Erythroblast (primary cell): Measurements from ENCODE around the gene ORM2.

Experiments
- GATA1 ChIP-seq: IDR thresholded peaks from 2 replicates; pipeline ENCODE4 v1.6.1; 2011; ENCODE audit warnings: low read depth, mild to moderate bottlenecking, control low read depth, low read length, moderate library complexity
- POLR2A ChIP-seq: IDR thresholded peaks from 2 replicates; pipeline ENCODE4 v1.6.1; 2011; ENCODE audit warnings: mild to moderate bottlenecking, low read length

- TF ChIP-seq POLR2A (no peak), GATA1 (no peak)
Measured at GRCh38 chr9:114296338-114296737, 33.3 kb upstream of the ORM2 start.
